Measurements from ENCODE around the gene MAP3K4.

The MAP3K4 gene

DNA sequence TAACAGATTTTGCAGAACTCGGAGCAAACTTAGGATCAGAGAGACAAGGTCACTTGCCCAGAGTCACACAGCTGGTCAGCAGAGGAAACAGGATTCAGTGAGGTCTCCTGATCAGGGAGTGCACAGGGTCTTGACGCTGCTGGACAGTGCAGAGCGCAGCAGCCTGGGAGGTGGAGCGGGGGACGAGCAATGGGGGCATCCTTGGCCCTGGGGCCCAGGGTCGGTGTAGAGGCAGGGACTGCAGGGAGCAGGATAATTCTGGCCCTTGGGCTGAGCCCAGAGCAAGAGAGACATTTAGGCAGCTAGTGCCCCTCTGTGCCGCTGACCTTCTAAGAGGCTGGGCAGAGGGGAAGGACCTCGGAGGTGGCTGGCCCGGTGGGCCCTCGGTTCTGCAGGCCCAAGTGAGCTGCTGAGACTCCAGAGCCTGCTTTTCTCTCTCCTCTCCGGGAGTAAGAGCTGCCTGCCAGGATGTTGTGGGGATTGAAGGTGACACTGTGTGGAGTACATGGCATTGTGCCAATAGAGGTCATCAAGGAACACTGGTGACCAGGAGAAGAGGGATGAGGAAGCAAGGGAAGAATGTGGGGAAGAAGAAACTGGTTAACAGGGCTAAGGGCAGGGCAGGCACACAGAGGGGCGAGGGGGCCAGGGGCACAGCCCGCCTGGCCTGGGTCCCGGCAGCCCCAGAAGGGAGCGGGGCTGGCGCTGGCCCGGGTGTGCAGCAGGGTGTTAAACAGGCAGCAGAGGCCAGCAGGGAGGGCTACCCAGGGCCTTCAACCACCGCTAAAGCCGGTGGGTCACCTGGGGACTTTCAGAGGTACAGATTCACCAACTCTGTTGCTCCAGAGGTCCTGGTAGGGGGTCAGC lies 160.3 kb downstream of the MAP3K4 start:
- no peak for DNase-seq

DNA sequence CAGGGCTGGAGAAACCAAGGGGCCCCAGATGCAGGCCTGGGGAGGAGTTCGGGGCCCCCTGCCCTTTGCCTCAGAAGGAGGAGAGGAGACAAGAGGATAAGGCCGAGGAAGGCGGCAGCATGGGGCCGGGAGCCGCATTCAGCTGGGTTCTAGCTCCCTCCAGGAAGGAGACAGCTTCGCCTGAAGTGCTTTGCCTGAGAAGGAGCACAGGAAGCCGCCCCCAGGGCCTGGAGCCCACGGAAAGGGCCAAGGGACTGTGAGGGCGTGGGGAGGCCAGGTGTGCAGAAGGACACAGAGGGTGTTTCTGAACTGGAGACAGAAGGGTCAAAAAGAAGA lies 160.9 kb downstream of the MAP3K4 start:
- DNase-seq = no peak

DNA sequence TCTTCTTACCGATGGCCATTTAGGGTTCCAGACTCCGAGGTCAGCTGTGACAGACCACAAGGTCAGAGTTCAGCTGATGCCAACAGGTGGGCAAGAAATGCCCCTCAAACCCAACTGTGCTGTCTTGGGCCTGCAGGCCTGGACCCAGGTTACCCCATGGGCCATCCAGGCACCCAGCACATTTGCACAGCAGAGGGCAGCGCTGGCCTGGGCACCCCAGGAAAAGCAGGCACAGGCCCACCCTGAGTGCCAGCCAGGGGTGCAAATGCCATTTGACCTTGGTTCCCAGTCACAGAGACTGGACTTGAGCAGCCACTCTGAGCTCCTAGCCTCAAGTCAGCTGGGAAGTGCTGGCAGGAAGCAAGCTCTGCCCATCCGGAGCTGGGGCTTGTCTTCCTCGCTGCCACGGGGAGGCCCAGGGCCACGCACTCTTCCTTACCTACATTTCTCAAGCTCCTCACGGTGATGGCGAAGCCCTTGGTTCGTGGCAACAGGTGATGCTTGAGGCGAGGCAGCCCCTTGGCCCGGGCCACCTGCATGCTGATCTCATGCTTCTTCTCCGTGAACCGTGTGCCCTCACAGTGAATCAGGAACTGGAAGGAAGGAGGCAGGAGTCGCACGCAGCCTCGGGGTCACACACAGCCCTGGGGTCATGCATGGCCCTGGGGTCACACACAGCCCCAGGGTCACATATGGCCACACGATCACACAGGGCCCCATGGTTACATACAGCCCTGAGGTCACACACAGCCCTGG lies 161.5 kb downstream of the MAP3K4 start:
- no peak for DNase-seq

DNA sequence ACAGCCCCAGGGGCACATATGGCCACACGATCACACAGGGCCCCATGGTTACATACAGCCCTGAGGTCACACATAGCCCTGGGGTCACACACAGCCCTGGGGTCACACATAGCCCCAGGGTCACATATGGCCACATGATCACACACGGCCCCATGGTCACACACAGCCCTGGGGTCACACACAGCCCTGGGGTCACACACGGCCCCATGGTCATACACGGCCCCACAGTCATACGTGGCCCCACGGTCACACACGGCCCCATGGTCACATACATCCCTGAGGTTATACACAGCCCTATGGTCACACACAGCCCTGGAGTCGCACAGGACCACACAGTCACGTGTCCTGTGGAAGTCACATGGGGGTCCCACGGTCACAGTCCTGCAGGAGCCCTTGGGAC lies 162.2 kb downstream of the MAP3K4 start:
- DNase-seq = no peak

DNA sequence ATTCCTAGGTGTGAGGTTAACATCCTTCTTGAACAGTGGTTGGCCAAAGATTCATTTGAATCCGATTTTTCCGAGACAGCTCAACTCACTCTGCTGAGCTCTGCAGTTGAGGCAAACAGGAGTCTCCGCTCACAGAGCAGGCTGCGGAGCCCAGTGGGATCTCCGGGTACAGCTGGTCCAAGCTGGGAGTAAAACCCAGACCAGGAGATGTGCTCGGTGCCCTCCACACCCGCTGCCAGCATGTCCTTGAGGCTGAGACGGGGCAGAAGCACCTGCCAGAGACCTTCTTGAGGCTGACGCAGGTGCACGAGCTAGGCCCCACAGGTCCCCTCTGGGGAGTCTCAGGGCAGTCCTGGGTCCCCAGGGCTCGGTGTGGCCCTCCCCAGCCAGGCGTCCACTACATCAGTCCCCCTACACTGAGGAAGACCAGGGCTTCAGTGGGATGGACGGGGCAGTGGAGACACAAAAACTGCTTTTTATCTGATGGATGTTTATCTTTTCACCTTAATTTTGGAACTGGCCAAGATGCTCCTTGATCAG lies 163.3 kb downstream of the MAP3K4 start:
- no peak for DNase-seq

DNA sequence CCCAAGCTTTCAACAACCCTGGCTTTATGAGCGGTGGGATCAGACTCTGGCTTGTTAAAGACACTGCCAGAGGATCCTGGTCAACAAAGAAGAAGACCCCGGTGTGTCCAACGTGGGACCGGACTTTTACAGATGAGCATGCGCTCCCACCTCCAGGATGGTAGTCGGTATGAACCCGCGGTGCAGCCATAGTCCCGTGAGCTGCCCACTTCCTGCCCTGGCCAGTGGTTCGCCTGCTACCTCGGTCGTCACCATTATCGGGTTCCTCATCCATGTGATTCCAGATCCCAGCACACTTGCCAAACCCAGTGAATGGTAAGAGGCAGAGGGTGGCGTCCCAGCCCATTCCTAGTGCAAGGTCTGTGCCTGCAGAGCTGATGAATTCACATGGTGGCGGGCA lies 169.6 kb downstream of the MAP3K4 start:
- no peak for DNase-seq

DNA sequence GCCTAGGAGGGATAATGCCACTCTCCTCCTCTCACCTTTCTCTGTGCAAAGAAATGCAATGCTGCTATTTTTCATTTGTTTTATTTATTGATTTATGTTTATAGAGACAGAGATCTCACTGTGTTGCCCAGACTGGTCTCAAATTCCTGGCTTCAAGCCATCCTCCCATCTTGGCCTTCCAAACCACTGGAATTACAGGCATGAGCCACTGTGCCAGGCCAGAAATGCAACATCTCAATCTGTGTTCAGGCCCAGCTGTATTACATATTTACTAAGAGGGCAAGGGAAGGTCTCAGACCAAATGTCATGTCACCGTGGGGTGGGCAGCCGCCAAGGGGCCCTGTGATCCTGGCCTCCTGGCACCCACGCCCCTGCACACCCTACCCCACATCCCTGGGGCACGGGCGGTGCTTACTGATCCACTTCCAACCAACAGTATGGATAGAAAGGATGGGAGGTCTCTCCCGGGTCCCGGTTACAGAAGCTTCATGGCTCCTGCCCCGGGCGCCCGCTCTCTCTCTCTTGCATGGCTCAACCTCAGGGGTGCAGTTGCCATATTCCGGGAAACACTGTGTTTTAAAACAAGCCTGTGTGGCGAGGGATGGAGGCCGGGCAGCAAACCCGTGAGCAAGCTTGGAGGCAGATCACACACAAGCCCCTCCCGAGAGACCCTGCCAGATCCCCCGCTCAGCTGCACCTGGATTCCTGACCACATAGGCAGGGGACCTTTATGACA lies 170.5 kb downstream of the MAP3K4 start:
- DNase-seq = no peak

DNA sequence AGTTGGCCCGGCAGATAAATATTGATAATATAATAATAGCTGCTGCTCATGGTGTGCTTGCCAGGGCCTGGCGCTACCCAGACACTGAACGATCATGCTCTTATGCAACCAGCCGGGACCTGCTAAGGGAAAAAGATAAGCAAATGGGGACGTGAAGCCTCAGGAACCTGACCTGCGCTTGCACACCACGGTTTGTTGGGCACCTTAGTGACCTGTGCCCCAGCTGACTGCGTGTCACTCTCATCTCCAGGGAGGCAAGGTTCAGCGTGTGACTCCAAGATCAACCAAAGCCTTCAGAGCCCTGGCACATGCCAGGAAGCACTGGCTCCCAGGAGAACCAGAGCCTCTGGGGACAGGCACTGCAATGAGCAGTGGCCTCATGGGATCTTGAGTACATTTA lies 171.2 kb downstream of the MAP3K4 start:
- no peak for DNase-seq

DNA sequence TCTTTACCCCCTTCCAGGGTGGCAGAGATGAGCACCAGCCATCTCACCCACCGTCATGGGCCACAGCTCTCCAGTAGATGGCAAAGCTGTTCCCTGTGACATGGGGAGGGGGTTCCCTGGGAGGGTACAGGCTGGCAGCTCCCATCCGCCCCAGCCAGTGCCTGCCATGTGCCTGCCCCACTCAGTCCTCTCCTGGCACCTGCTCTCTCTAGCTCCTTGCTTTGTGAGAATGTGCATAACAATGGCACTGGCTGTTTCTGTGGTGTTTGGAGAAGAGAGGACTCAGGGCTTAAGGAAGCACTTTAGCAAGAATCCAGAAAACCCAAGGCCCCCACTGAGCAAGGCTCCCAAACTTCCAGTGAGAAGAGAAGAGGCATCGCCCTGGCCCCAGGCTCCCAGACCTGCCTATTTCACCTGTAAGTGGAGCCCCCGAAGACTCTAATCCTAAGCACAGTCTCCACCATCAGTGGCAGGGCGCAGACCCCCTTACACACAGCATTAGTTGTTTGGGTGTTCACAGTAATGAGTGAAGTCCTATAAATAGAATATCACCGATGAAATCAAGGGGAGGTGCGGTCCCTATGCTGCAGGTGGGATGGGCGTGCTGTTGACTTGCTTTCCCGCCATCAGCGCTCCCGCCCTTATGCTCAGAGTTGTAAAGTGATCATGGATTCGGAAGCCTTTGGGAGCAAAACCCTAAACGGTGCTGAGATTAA lies 172.1 kb downstream of the MAP3K4 start:
- no peak for DNase-seq

DNA sequence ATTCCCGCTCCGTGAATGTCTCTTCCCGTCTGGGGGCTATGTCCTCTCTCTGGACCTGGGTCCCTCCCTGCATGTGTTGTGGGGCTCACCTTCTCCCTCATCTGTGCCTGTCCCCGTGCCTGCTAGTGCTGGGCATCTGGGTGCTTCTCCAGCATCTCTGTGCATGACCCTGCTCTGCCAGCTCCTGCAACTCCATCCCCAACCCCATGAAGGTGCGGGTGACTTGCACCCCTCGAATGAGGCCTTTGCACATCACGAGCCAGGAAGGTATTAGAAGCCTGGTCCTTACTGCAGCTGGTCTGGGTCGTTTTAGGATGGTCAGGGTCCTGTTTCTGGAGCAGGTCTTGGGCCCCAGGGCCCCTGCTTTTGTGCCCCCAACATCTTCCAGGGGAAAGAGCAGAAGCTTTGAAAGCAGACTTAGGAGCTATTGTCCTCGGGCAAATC lies 172.6 kb downstream of the MAP3K4 start:
- no peak for DNase-seq

DNA sequence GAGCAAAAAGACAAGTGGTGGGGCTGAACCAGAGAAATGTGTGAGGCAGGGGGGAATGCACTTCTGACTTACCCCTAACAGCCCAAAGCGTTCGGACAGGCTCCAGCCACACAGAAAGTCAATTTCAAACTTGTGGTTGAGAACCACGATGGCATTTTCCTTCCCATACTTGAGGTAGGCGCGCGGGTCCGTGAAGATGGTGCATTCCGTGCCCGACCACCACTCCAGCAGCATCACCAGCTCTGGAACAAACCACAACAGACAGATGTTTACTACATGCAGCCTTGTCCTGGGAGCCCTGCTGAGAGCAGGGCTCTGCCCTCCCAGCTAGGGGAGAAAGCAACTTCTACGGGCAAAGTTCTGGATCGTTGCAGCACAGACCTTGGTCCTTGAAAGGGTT lies 174.6 kb downstream of the MAP3K4 start:
- no peak for DNase-seq

DNA sequence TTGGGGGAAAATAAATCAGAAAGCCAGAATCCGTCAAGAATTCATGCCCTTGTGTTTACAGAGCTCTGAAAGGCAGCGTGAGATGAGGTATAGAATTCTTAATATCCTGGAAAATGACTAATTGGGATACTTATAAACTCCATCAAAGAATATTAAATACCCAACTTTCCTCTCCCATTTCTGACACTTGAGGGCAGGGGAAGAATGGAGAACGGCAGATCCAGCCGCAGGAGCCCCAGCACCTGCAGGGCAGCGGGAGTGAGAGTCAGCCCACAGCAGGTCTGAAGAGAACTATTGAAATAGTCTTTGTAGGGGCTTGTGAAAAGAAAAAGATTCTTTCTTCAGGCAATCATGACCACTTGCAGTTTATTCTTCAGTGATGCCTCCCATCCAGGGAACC lies 175.1 kb downstream of the MAP3K4 start:
- DNase-seq = no peak

All from stimulated activated CD4-positive, alpha-beta T cell treated with anti-CD3 and anti-CD28 coated beads, Interleukin-12 subunit alpha, Interleukin-12 subunit beta, amount 100 ng/mL, for 4 hours (primary cell).